DND-41 (cell line): ENCODE data around the gene TEX2.

ENCODE experiments used
- ATAC-seq: fragments of 200-7000 bp; cut with Tn5 transposase; 3 replicates; pipeline ENCODE4 v1.9.1; 2021; ENCODE audit warnings: low read depth; ENCODE audit not compliant: insufficient read depth
- DNase-seq: peaks from one replicate; pipeline ENCODE4 v3.0.0-alpha.2; 2020
- H2AFZ ChIP-seq: 2 replicates; pipeline ENCODE4 v1.6.0; 2012; ENCODE audit warnings: low read depth, low read length
- H3K27ac ChIP-seq: 2 replicates; pipeline ENCODE4 v1.5.1; 2012; ENCODE audit warnings: low read length, inconsistent platforms
- H3K27me3 ChIP-seq: fragments of 200-600 bp; sonication (generic); 2 replicates; pipeline ENCODE4 v1.6.0; 2012; ENCODE audit warnings: low read length, mild to moderate bottlenecking, inconsistent platforms; ENCODE audit not compliant: insufficient read depth, poor library complexity
- H3K36me3 ChIP-seq: 2 replicates; pipeline ENCODE4 v1.5.1; 2012; ENCODE audit warnings: low read length, inconsistent platforms; ENCODE audit not compliant: insufficient read depth
- H3K4me1 ChIP-seq: 2 replicates; pipeline ENCODE4 v1.5.1; 2012; ENCODE audit warnings: mild to moderate bottlenecking, low read length; ENCODE audit not compliant: insufficient read depth
- H3K4me2 ChIP-seq: 2 replicates; pipeline ENCODE4 v1.6.0; 2012; ENCODE audit warnings: mild to moderate bottlenecking, moderate library complexity, low read length, inconsistent platforms; ENCODE audit not compliant: insufficient read depth
- H3K4me3 ChIP-seq, 2 experiments: fragments of 200-600 bp in 1 of 2; shearing (Covaris generic) in 1 of 2; 2 replicates each; pipeline ENCODE4 v1.5.1; 2012 to 2016; ENCODE audit warnings: inconsistent platforms in 2 of 2, low read length in 2 of 2, mild to moderate bottlenecking in 2 of 2, low read depth in 1 of 2, moderate library complexity in 1 of 2
- H3K79me2 ChIP-seq: 2 replicates; pipeline ENCODE4 v1.6.0; 2012; ENCODE audit warnings: low read length, inconsistent platforms; ENCODE audit not compliant: insufficient read depth
- H3K9ac ChIP-seq: 2 replicates; pipeline ENCODE4 v1.6.0; 2012; ENCODE audit warnings: low read depth, mild to moderate bottlenecking, inconsistent platforms, low read length, moderate library complexity
- H3K9me3 ChIP-seq: 2 replicates; pipeline ENCODE4 v1.5.1; 2012; ENCODE audit warnings: low read length, moderate library complexity, mild to moderate bottlenecking, inconsistent platforms; ENCODE audit not compliant: insufficient read depth, severe bottlenecking
- H4K20me1 ChIP-seq: 2 replicates; pipeline ENCODE4 v1.6.0; 2012; ENCODE audit warnings: low read length; ENCODE audit not compliant: insufficient read depth
- EZH2 ChIP-seq: IDR thresholded peaks from 3 replicates; pipeline ENCODE4 v1.6.1; 2012; ENCODE audit warnings: borderline replicate concordance, low read depth, mild to moderate bottlenecking, moderate library complexity, low read length, inconsistent platforms; ENCODE audit not compliant: severe bottlenecking
- TF ChIP-seq, protein P1 (sequence below): IDR thresholded peaks from 2 replicates; pipeline ENCODE4 v1.5.1; 2012; ENCODE audit warnings: borderline replicate concordance, low read length, moderate library complexity, mild to moderate bottlenecking; ENCODE audit not compliant: poor library complexity, severe bottlenecking; ENCODE audit errors: extremely low read depth

The TEX2 gene

DNA sequence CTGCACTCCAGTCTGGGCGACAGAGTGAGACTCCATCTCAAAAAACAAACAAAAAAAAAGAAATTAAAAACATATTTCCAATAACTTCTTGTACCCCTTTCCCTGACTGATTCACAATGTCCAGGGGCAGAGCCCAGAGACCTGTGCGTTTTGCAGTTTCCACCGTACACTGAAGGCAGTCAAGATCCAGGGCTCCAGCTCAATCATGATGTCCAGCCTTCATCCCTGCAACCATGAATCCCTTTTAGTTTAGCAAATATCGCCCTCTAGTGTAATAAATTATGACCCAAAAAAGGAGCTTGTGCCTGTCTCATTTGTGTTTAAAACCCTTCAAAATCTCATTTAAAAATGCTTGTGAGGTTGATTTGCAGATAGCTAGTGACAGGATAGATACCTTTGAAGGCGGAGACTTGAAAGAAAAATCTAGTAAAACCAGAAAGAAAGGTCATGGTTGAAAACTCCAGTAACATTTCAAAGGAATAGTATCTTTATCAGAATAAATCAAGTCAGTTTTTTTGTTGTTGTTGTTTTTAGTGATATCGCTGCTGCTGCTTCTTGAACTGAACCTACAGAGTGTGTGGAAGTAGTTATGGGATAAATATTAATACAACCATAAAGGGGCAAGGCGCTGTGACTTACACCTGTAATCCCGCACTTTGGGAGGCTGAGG lies 129.4 kb downstream of the TEX2 start:
- Histone ChIP-seq H2AFZ (no peak overlapping the region), H3K27me3 (no peaks in the 10 kb centered on the region), H3K79me2 (peaks cover 8% of the 10 kb centered on the region), H3K9ac (no peak overlapping the region), H4K20me1 (no peaks in the 10 kb centered on the region), H3K36me3 (no peaks in the 10 kb centered on the region), H3K4me2 (no peak overlapping the region), H3K9me3 (no peaks in the 10 kb centered on the region), H3K4me3 (no peak overlapping the region), H3K27ac (no peak overlapping the region), H3K4me1 (peaks cover 14% of the 10 kb centered on the region)
- TF ChIP-seq, protein P1, sequence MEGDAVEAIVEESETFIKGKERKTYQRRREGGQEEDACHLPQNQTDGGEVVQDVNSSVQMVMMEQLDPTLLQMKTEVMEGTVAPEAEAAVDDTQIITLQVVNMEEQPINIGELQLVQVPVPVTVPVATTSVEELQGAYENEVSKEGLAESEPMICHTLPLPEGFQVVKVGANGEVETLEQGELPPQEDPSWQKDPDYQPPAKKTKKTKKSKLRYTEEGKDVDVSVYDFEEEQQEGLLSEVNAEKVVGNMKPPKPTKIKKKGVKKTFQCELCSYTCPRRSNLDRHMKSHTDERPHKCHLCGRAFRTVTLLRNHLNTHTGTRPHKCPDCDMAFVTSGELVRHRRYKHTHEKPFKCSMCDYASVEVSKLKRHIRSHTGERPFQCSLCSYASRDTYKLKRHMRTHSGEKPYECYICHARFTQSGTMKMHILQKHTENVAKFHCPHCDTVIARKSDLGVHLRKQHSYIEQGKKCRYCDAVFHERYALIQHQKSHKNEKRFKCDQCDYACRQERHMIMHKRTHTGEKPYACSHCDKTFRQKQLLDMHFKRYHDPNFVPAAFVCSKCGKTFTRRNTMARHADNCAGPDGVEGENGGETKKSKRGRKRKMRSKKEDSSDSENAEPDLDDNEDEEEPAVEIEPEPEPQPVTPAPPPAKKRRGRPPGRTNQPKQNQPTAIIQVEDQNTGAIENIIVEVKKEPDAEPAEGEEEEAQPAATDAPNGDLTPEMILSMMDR: peak; percentile 85
- no peak for TF ChIP-seq EZH2
- ATAC-seq (peak; percentile 23; the same call in 1 of the 3 replicates), DNase-seq (peak; percentile 24)

DNA sequence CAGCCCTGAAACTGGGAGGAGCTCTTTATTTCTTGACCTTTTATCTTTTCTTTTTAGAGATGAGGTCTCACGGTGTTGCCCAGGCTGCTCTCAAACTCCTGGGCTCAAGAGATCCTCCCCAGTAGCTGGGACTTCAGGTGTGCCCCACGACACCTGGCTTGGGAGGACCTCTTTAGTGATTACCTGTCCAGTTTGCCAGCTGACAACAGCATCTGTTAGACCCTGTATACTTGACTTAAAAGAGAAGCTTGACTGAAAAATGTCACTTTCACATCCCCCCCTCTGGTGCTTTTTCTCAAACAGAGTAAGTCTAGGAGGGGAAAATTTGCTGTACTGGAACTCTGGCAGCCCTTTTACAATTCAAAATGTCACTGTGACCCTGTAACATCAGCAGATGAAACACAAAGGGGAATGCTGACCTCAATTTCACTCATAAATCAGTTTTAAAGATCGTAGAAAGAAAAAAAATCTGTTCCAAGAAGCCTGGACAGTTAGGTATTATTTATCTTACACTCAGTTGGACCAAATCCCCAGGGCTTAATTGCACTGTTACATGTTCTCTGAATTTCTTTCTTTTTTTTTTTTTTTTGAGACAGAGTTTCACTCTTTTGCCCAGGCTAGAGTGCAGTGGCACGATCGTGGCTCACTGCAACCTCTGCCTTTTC lies 131.3 kb downstream of the TEX2 start:
- TF ChIP-seq, protein P1: no peak
- no peak for TF ChIP-seq EZH2
- H3K9me3 ChIP-seq: no peaks in the 10 kb centered on the region
- ATAC-seq (no peak), DNase-seq (no peak)
- no peaks in the 10 kb centered on the region for H3K36me3 ChIP-seq
- H3K27ac ChIP-seq: no peak overlapping the region
- peaks cover 11% of the 10 kb centered on the region for H3K79me2 ChIP-seq
- H3K4me1 ChIP-seq: peaks cover 20% of the 10 kb centered on the region
- H2AFZ ChIP-seq: no peak overlapping the region
- H3K4me3 ChIP-seq: no peak overlapping the region
- no peaks in the 10 kb centered on the region for H4K20me1 ChIP-seq
- H3K27me3 ChIP-seq: no peaks in the 10 kb centered on the region
- 0 out of 2 replicates have a peak overlapping the region, but pooled peaks have one; percentile 4 for H3K9ac ChIP-seq
- no peak overlapping the region for H3K4me2 ChIP-seq

DNA sequence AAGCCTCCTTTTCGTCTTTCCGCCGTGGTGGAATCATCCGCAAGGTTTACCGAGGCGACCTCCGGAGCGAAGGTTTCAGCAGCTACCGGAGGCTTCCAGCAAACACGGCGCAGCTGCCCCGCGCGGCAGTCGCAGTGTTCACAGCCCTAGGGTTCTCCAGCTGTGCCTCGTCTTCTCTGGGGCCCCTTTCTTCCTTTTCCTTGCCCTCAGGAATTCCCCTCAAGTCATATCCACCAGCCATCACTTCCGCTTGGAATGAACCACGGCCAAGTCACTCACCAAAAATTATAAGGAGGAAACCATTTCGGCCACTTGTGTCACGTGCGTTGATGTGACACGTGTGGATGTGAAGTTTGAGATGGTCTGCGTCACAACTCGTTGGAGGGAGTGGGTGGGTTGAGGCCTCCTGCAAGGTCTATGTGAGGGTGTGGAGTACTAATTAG lies 132.5 kb downstream of the TEX2 start:
- Histone ChIP-seq H3K36me3 (no peaks in the 10 kb centered on the region), H2AFZ (peak overlapping the region; percentile 95), H3K79me2 (peaks cover 16% of the 10 kb centered on the region), H3K4me1 (peaks cover 20% of the 10 kb centered on the region), H3K9me3 (no peaks in the 10 kb centered on the region), H3K4me2 (peak overlapping the region; percentile 78), H3K9ac (peak overlapping the region; percentile 52), H3K4me3 (peak overlapping the region in 1 of 2 experiments; percentile 59; a peak in 2 of 4 replicates), H4K20me1 (no peaks in the 10 kb centered on the region), H3K27me3 (no peaks in the 10 kb centered on the region), H3K27ac (peak overlapping the region; percentile 56; the same call in 1 of the 2 replicates)
- TF ChIP-seq EZH2: no peak
- TF ChIP-seq, protein P1: no peak
- no peak; the same call in 2 of the 3 replicates for ATAC-seq
- no peak for DNase-seq
